ENCODE results near the gene CALCOCO2. TPM values are rescaled to one million over a fixed set of nuclear protein-coding genes. Genes with fewer than 3 reads are reported as not detected.

Gene CALCOCO2
- total RNA-seq, 1 donor from 2014 or later = 56.6 TPM

DNA sequence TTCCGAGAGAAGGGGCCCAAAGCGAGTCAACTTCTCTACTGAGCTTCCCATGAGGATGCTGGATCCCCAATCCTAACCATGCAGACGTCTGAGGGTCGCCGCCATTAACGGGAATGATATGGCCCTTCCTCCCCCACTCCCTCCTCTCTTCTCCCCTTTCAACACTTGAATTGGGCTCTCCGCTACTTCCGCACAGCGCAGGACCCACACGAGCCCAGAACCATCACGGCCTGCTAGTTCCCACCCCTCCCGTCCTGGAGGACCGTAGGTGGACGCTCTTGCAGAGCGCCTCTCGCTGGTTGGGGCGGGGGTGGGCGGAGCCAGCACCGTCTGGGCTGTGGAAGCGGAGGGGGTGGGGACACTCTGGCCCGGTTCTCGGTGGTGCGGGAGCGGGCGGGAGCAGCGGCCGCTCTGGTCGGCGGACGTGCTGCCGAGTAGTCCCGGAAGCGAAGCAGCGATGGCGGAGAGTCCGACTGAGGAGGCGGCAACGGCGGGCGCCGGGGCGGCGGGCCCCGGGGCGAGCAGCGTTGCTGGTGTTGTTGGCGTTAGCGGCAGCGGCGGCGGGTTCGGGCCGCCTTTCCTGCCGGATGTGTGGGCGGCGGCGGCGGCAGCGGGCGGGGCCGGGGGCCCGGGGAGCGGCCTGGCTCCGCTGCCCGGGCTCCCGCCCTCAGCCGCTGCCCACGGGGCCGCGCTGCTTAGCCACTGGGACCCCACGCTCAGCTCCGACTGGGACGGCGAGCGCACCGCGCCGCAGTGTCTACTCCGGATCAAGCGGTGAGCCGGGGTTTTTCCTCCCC, 77.4 kb downstream of the CALCOCO2 start, which contains the start of gene UBE2Z:
Gene UBE2Z, plus strand, starts transcription at position 361 of the 797 bp plus-strand sequence. Its CDS starts 97 bp downstream, at position 458.
- H3K27ac Mint-ChIP-seq = peak within 1 kb of the TSS; percentile 97
- peaks cover 33% of the 10 kb centered on the region for H3K4me1 Mint-ChIP-seq
- TF ChIP-seq, protein P1, sequence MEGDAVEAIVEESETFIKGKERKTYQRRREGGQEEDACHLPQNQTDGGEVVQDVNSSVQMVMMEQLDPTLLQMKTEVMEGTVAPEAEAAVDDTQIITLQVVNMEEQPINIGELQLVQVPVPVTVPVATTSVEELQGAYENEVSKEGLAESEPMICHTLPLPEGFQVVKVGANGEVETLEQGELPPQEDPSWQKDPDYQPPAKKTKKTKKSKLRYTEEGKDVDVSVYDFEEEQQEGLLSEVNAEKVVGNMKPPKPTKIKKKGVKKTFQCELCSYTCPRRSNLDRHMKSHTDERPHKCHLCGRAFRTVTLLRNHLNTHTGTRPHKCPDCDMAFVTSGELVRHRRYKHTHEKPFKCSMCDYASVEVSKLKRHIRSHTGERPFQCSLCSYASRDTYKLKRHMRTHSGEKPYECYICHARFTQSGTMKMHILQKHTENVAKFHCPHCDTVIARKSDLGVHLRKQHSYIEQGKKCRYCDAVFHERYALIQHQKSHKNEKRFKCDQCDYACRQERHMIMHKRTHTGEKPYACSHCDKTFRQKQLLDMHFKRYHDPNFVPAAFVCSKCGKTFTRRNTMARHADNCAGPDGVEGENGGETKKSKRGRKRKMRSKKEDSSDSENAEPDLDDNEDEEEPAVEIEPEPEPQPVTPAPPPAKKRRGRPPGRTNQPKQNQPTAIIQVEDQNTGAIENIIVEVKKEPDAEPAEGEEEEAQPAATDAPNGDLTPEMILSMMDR (IDR thresholded peaks at IDR 0.05; ENCODE audit: unreplicated experiment) = no peak

DNA sequence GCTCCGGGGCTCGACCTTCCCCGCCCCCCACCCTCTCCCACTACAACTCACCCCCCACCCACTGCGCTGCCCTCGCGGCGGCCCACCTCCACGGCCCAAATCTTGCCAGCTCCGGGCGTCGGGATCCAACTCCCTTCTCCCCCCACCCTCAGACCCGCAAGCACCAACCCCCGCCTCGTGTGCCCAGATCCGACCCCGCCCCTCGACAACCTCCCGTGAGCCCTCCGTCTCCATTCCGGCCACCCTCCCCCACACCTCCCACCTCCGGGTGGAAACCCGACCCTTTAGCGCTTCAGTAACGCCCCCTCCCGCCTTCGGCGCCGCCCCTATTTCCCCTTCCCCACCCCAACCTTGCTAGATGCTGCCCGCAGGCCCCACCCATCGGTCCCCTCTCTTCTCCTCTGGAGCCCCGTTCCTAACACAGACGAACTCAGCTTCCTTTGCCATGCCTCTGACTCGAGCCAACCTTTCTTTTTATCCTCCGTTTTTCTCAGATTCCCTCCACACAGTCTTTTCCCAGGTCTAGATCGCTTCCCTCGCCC, 78.1 kb downstream of the CALCOCO2 start:
- TF ChIP-seq, protein P1 (IDR thresholded peaks at IDR 0.05; ENCODE audit: unreplicated experiment) = no peak
- Mint-ChIP-seq H3K36me3 (peaks cover 11% of the 10 kb centered on the region), H3K9me3 (no peaks in the 10 kb centered on the region), H3K27me3 (ENCODE audit: low read depth) (no peaks in the 10 kb centered on the region), H3K27ac (peak overlapping the region; percentile 94), H3K4me3 (peak overlapping the region; percentile 81), H3K4me1 (peaks cover 33% of the 10 kb centered on the region)
- DNase-seq (ENCODE audit: low spot score in 2 of 2, unreplicated experiment in 2 of 2) = peak; percentile 86 to 87

More for the DNA sequence above, 77.4 kb downstream of the CALCOCO2 start, which contains the start of gene UBE2Z:
- Mint-ChIP-seq H3K27me3 (ENCODE audit: low read depth) (no peaks in the 10 kb centered on the region), H3K4me3 (peak within 1 kb of the TSS; percentile 81), H3K36me3 (peaks cover 8% of the 10 kb centered on the region), H3K9me3 (no peaks in the 10 kb centered on the region)
- DNase-seq (ENCODE audit: low spot score in 2 of 2, unreplicated experiment in 2 of 2) = peak; percentile 78 to 82

DNA sequence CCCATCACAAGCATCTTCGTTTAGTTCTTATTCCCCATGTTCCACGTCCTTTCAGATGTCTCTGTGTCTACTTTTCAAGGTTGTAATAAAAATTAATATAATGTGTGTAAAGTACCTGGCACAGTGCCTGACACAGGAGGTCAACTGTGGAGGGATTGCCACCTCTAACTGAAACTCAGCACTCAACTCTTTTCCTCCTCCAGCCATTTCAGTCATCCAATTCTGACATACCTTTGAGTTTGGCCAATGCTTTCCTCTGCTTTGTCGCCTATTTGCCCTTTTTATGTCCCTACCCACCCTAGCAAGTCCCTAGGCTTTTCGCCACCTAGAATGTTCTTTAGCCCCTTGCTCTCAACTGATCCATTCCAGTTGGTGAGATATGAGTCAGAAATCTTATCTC, 78.9 kb downstream of the CALCOCO2 start:
- H3K27me3 Mint-ChIP-seq (ENCODE audit: low read depth) = no peaks in the 10 kb centered on the region
- peaks cover 33% of the 10 kb centered on the region for H3K4me1 Mint-ChIP-seq
- no peak for DNase-seq (ENCODE audit: low spot score in 2 of 2, unreplicated experiment in 2 of 2)
- TF ChIP-seq, protein P1 (IDR thresholded peaks at IDR 0.05; ENCODE audit: unreplicated experiment) = no peak
- H3K27ac Mint-ChIP-seq = peak overlapping the region; percentile 73
- peaks cover 17% of the 10 kb centered on the region for H3K36me3 Mint-ChIP-seq
- H3K4me3 Mint-ChIP-seq = peak overlapping the region; percentile 81
- no peaks in the 10 kb centered on the region for H3K9me3 Mint-ChIP-seq

DNA sequence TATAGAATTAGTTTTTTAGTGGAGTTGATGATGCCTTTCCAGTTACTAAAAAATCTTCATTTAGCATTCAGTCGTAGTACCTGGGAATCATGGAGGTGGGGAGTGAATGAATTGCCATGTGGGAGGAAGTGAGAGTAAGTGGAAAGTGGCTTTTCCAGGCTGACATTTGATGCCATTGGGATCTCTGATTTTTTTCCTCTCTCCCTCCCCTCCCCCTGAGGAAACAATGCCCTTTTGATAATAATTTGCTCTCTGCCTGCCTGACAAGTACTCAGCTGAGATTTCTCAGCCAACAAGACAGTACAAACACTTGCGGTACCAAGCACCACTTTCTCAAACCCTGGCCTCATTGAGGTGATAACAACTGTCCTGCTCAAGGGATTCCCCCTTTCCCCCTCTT, 79.5 kb downstream of the CALCOCO2 start:
- Mint-ChIP-seq H3K4me3 (peak overlapping the region; percentile 81), H3K4me1 (peaks cover 33% of the 10 kb centered on the region), H3K27ac (peak overlapping the region; percentile 73), H3K9me3 (no peaks in the 10 kb centered on the region), H3K27me3 (ENCODE audit: low read depth) (no peaks in the 10 kb centered on the region), H3K36me3 (peaks cover 18% of the 10 kb centered on the region)
- DNase-seq (ENCODE audit: low spot score in 2 of 2, unreplicated experiment in 2 of 2) = no peak
- TF ChIP-seq, protein P1 (IDR thresholded peaks at IDR 0.05; ENCODE audit: unreplicated experiment) = no peak

DNA sequence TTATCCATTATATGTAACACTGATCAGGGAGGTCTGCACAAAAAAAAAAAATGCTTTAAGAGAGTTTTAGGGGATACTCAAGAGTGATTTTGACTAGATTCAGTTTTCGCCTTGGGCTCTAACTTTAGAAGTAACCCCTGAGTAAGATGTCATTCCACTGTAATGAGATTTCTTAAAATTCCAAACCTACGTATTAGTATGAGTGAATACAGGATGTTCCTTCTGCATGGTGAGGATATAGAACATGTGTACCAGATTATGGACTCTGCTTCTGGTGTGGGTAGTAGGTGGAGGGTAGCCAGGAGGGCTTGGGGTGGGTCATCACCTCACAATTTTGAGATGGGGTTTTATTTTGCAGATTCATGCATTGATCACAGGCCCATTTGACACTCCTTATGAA, 81.6 kb downstream of the CALCOCO2 start:
- peaks cover 33% of the 10 kb centered on the region for H3K4me1 Mint-ChIP-seq
- H3K27ac Mint-ChIP-seq = no peak overlapping the region
- TF ChIP-seq, protein P1 (IDR thresholded peaks at IDR 0.05; ENCODE audit: unreplicated experiment) = no peak
- no peaks in the 10 kb centered on the region for H3K27me3 Mint-ChIP-seq (ENCODE audit: low read depth)
- no peaks in the 10 kb centered on the region for H3K9me3 Mint-ChIP-seq
- no peak overlapping the region for H3K4me3 Mint-ChIP-seq
- DNase-seq (ENCODE audit: low spot score in 2 of 2, unreplicated experiment in 2 of 2) = no peak
- peaks cover 28% of the 10 kb centered on the region for H3K36me3 Mint-ChIP-seq

Other genes with a start within 250 kb of the CALCOCO2 start
- 282 to 303 TPM (median 282 TPM) in 3 replicates for gene HOXB3, start 240.8 kb upstream of the CALCOCO2 start, total RNA-seq
- 28.6 to 32.4 TPM (median 31.1 TPM) in 3 replicates for gene HOXB5, start 237.3 kb upstream of the CALCOCO2 start, total RNA-seq
- gene HOXB6, start 226.0 kb upstream of the CALCOCO2 start, total RNA-seq = 56.4 to 63.1 TPM (median 59.7 TPM) in 3 replicates
- gene HOXB7, start 220.0 kb upstream of the CALCOCO2 start, total RNA-seq = 18.6 to 20.3 TPM (median 19.5 TPM) in 3 replicates
- 75.7 to 82.4 TPM (median 78.8 TPM) in 3 replicates for gene HOXB8, start 215.7 kb upstream of the CALCOCO2 start, total RNA-seq
- gene HOXB9, start 204.7 kb upstream of the CALCOCO2 start, total RNA-seq = 33.8 to 35.4 TPM (median 34.4 TPM) in 3 replicates
- gene PRAC1, start 108.5 kb upstream of the CALCOCO2 start, total RNA-seq = 14.0 to 16.8 TPM (median 15.2 TPM) in 3 replicates
- gene PRAC2, start 107.8 kb upstream of the CALCOCO2 start, total RNA-seq = 7.3 to 8.5 TPM (median 7.9 TPM) in 3 replicates
- 26.4 to 26.9 TPM (median 26.8 TPM) in 3 replicates for gene HOXB13, start 102.3 kb upstream of the CALCOCO2 start, total RNA-seq
- gene TTLL6, start 13.8 kb upstream of the CALCOCO2 start, total RNA-seq = not detected in 3 replicates
- gene ATP5MC1, start 61.8 kb downstream of the CALCOCO2 start, total RNA-seq = 45.1 to 48.7 TPM (median 48.0 TPM) in 3 replicates
- gene UBE2Z, start 77.4 kb downstream of the CALCOCO2 start, total RNA-seq = 85.8 to 89.8 TPM (median 88.1 TPM) in 3 replicates
- gene SNF8, start 113.8 kb downstream of the CALCOCO2 start, total RNA-seq = 78.6 to 91.5 TPM (median 88.0 TPM) in 3 replicates
- not detected in 3 replicates for gene GIP, start 137.6 kb downstream of the CALCOCO2 start, total RNA-seq
- gene IGF2BP1, start 166.3 kb downstream of the CALCOCO2 start, total RNA-seq = 225 to 227 TPM (median 227 TPM) in 3 replicates